H9 (cell line): ENCODE measurements around the gene NTPCR. TPM values are rescaled to one million over a fixed set of nuclear protein-coding genes. Genes with fewer than 3 reads are reported as not detected.

ENCODE experiments used
- DNase-seq: peaks from one replicate; pipeline ENCODE4 v3.0.0-alpha.2; 2017
- H2AFZ ChIP-seq: one replicate; pipeline ENCODE4 v1.6.1; 2013; ENCODE audit warnings: mild to moderate bottlenecking, low read length, control low read depth, moderate library complexity
- H2AK5ac ChIP-seq: 2 replicates; pipeline ENCODE4 v1.6.1; 2013; ENCODE audit warnings: low read length, control low read depth, mixed read lengths; ENCODE audit not compliant: insufficient read length
- H2BK120ac ChIP-seq: one replicate; pipeline ENCODE4 v1.6.1; 2013; ENCODE audit warnings: low read depth, mild to moderate bottlenecking, low read length, control low read depth, inconsistent platforms; ENCODE audit not compliant: poor library complexity, severe bottlenecking
- H2BK12ac ChIP-seq: 2 replicates; pipeline ENCODE4 v1.6.1; 2013; ENCODE audit warnings: low read length, control low read depth, mixed read lengths, low read depth; ENCODE audit not compliant: insufficient read length
- H2BK15ac ChIP-seq: 2 replicates; pipeline ENCODE4 v1.6.1; 2013; ENCODE audit warnings: low read depth, low read length, control low read depth
- H2BK20ac ChIP-seq: one replicate; pipeline ENCODE4 v1.6.1; 2013; ENCODE audit warnings: low read depth, mild to moderate bottlenecking, low read length, control low read depth, inconsistent platforms; ENCODE audit not compliant: poor library complexity, severe bottlenecking
- H2BK5ac ChIP-seq: 2 replicates; pipeline ENCODE4 v1.6.1; 2013; ENCODE audit warnings: low read length, control low read depth, mixed read lengths; ENCODE audit not compliant: insufficient read length
- H3K14ac ChIP-seq: 2 replicates; pipeline ENCODE4 v1.6.1; 2013; ENCODE audit warnings: low read length, control low read depth; ENCODE audit not compliant: insufficient read depth
- H3K18ac ChIP-seq: 2 replicates; pipeline ENCODE4 v1.6.1; 2013; ENCODE audit warnings: low read depth, mild to moderate bottlenecking, mixed read lengths, low read length, control low read depth; ENCODE audit not compliant: insufficient read length
- H3K23ac ChIP-seq: 2 replicates; pipeline ENCODE4 v1.6.1; 2013; ENCODE audit warnings: low read length, control low read depth, mixed read lengths, low read depth; ENCODE audit not compliant: insufficient read length
- H3K23me2 ChIP-seq: 2 replicates; pipeline ENCODE4 v1.6.1; 2013; ENCODE audit warnings: low read depth, mild to moderate bottlenecking, mixed read lengths, low read length, control low read depth; ENCODE audit not compliant: insufficient read length, poor library complexity, severe bottlenecking
- H3K27ac ChIP-seq: 2 replicates; pipeline ENCODE4 v1.5.1; 2013; ENCODE audit warnings: low read length, control low read depth, mixed read lengths, low read depth; ENCODE audit not compliant: insufficient read length
- H3K27me3 ChIP-seq: 2 replicates; pipeline ENCODE4 v1.6.1; 2013; ENCODE audit warnings: low read length, control low read depth, inconsistent platforms; ENCODE audit not compliant: insufficient read depth
- H3K4ac ChIP-seq: 2 replicates; pipeline ENCODE4 v1.6.1; 2013; ENCODE audit warnings: low read depth, mild to moderate bottlenecking, control low read depth, inconsistent platforms, low read length, moderate library complexity
- H3K4me1 ChIP-seq: 2 replicates; pipeline ENCODE4 v1.6.1; 2013; ENCODE audit warnings: low read length, control low read depth, inconsistent platforms; ENCODE audit not compliant: insufficient read depth
- H3K4me2 ChIP-seq: 2 replicates; pipeline ENCODE4 v1.6.1; 2013; ENCODE audit warnings: low read length, control low read depth, mixed read lengths; ENCODE audit not compliant: insufficient read length, insufficient read depth
- H3K56ac ChIP-seq: 2 replicates; pipeline ENCODE4 v1.6.1; 2013; ENCODE audit warnings: low read depth, mild to moderate bottlenecking, mixed read lengths, low read length, control low read depth; ENCODE audit not compliant: insufficient read length
- H3K79me1 ChIP-seq: 2 replicates; pipeline ENCODE4 v1.6.1; 2013; ENCODE audit warnings: low read depth, mild to moderate bottlenecking, moderate library complexity, low read length, control low read depth, inconsistent platforms; ENCODE audit not compliant: insufficient read depth, poor library complexity, severe bottlenecking
- H3K79me2 ChIP-seq: 2 replicates; pipeline ENCODE4 v1.6.1; 2013; ENCODE audit warnings: low read length, control low read depth, inconsistent platforms; ENCODE audit not compliant: insufficient read depth
- H3K9ac ChIP-seq: 2 replicates; pipeline ENCODE4 v1.6.1; 2013; ENCODE audit warnings: low read length, control low read depth, mixed read lengths; ENCODE audit not compliant: insufficient read length; ENCODE audit errors: extremely low read depth
- H3K9me3 ChIP-seq: one replicate; pipeline ENCODE4 v1.6.1; 2013; ENCODE audit warnings: low read depth, low read length, inconsistent platforms; ENCODE audit not compliant: control insufficient read depth
- H3T11ph ChIP-seq: one replicate; pipeline ENCODE4 v1.6.1; 2013; ENCODE audit warnings: mild to moderate bottlenecking, low read length, control low read depth, inconsistent platforms
- H4K20me1 ChIP-seq: one replicate; pipeline ENCODE4 v1.6.1; 2013; ENCODE audit not compliant: control insufficient read depth, insufficient read length, insufficient read depth
- H4K5ac ChIP-seq: 2 replicates; pipeline ENCODE4 v1.6.1; 2013; ENCODE audit warnings: low read depth, mild to moderate bottlenecking, mixed read lengths, low read length, control low read depth; ENCODE audit not compliant: insufficient read length
- H4K8ac ChIP-seq: replicated peaks from 2 replicates; pipeline ENCODE4 v1.6.1; 2013; ENCODE audit warnings: low read length, control low read depth, mixed read lengths, low read depth; ENCODE audit not compliant: insufficient read length
- H4K91ac ChIP-seq: 2 replicates; pipeline ENCODE4 v1.6.1; 2013; ENCODE audit warnings: low read depth, mild to moderate bottlenecking, moderate library complexity, mixed read lengths, low read length, control low read depth; ENCODE audit not compliant: insufficient read length
- H3K27ac Mint-ChIP-seq, 3 experiments: 2 replicates in 2 of 3; 3 replicates in 1 of 3; pipeline ENCODE4 v1.8.0; 2020 to 2021; ENCODE audit warnings: mixed read lengths in 3 of 3, mild to moderate bottlenecking in 1 of 3, moderate library complexity in 1 of 3
- H3K27me3 Mint-ChIP-seq: 2 replicates; pipeline ENCODE4 v1.8.0; 2021; ENCODE audit warnings: low read depth, mild to moderate bottlenecking, moderate library complexity, mixed read lengths
- H3K36me3 Mint-ChIP-seq, 3 experiments: 2 replicates in 2 of 3; 3 replicates in 1 of 3; pipeline ENCODE4 v1.8.0; 2020 to 2021; ENCODE audit warnings: low read depth in 3 of 3, mixed read lengths in 3 of 3; ENCODE audit not compliant: insufficient read depth in 1 of 3
- H3K4me1 Mint-ChIP-seq, 2 experiments: 2 replicates each; pipeline ENCODE4 v1.8.0; 2020; ENCODE audit warnings: mixed read lengths in 2 of 2
- H3K4me3 Mint-ChIP-seq, 2 experiments: 2 replicates in 1 of 2; 3 replicates in 1 of 2; pipeline ENCODE4 v1.8.0; 2020 to 2021; ENCODE audit warnings: mild to moderate bottlenecking in 2 of 2, mixed read lengths in 2 of 2, moderate library complexity in 1 of 2
- H3K9me3 Mint-ChIP-seq, 2 experiments: 2 replicates in 1 of 2; 3 replicates in 1 of 2; pipeline ENCODE4 v1.8.0; 2020; ENCODE audit warnings: mild to moderate bottlenecking in 2 of 2, mixed read lengths in 2 of 2, moderate library complexity in 1 of 2
- CTCF ChIP-seq: fragments of 200-600 bp; sonication (generic); conservative IDR thresholded peaks from 3 replicates; pipeline ENCODE4 v1.8.0; 2021; ENCODE audit warnings: antibody characterized with exemption, mild to moderate bottlenecking
- WGBS: extraction: QIAGEN DNeasy Blood & Tissue Kit; methylation state at CpG from one replicate; pipeline ENCODE4 v1.1.7; 2013; ENCODE audit warnings: missing lambda C conversion rate, low lambda C conversion rate, mixed read lengths; ENCODE audit not compliant: insufficient read length; ENCODE audit errors: extremely low coverage; 5-methylcytosine and 5-hydroxymethylcytosine counted together
- total RNA-seq: library from RNA; stranded (reverse); gene quantifications from 2 replicates; pipeline ENCODE4 v1.2.1, GENCODE V29; 2021

Gene NTPCR
- total RNA-seq, 1 experiment from 2014 or later: 87.4 TPM

GRCh38 chr1:232909752-232910151 lies 40.7 kb upstream of the NTPCR start:
- H2BK5ac ChIP-seq: no peak overlapping the region
- H3K56ac ChIP-seq: no peak overlapping the region
- no peak overlapping the region for H2BK120ac ChIP-seq
- H2BK20ac ChIP-seq: no peak overlapping the region
- no peak overlapping the region for H3K14ac ChIP-seq
- no peak overlapping the region for H3K23ac ChIP-seq
- no peak overlapping the region for H3K4me3 Mint-ChIP-seq
- H4K20me1 ChIP-seq: no peaks in the 10 kb centered on the region
- no peak overlapping the region for H3T11ph ChIP-seq
- H3K4me1 ChIP-seq: peaks cover 3% of the 10 kb centered on the region; the same call in 1 of the 2 replicates
- H2BK12ac ChIP-seq: no peak overlapping the region
- peaks cover 8% of the 10 kb centered on the region for H3K27me3 Mint-ChIP-seq
- H3K9me3 Mint-ChIP-seq: no peaks in the 10 kb centered on the region
- no peaks in the 10 kb centered on the region for H3K23me2 ChIP-seq
- H3K79me2 ChIP-seq: no peaks in the 10 kb centered on the region
- DNase-seq: no peak
- H3K4me1 Mint-ChIP-seq: peaks cover 25 to 36% of the 10 kb centered on the region in 2 experiments
- no peak overlapping the region for H4K8ac ChIP-seq
- no CpG with 5 or more reads among the region's 4 CpGs for WGBS
- no peak overlapping the region for H3K27ac Mint-ChIP-seq
- no peak overlapping the region for H3K4me2 ChIP-seq
- H2BK15ac ChIP-seq: no peak overlapping the region
- no peak overlapping the region for H3K27ac ChIP-seq
- no peak overlapping the region for H2AK5ac ChIP-seq
- H3K9ac ChIP-seq: no peak overlapping the region
- no peaks in the 10 kb centered on the region for H3K79me1 ChIP-seq
- H3K9me3 ChIP-seq: no peaks in the 10 kb centered on the region
- no peak overlapping the region for H4K5ac ChIP-seq
- H3K18ac ChIP-seq: no peak overlapping the region
- H3K4ac ChIP-seq: no peak overlapping the region
- no peak overlapping the region for H4K91ac ChIP-seq
- H3K36me3 Mint-ChIP-seq: no peaks in the 10 kb centered on the region
- H2AFZ ChIP-seq: no peak overlapping the region
- no peak for TF ChIP-seq CTCF
- no peaks in the 10 kb centered on the region for H3K27me3 ChIP-seq
